ENCODE measurements around the gene PPM1A. TPM values are rescaled to one million over a fixed set of nuclear protein-coding genes. Genes with fewer than 3 reads are reported as not detected.

Gene PPM1A
- total RNA-seq, 1 donor: 22.5 TPM

- no peak for DNase-seq (ENCODE audit: low read depth)
- no peak overlapping the region for H3K4me3 ChIP-seq (ENCODE audit: low read depth, low read length)
- TF ChIP-seq CTCF (IDR thresholded peaks at IDR 0.05; ENCODE audit: insufficient read depth, low read depth, low read length): no peak
Observed at GRCh38 chr14:60332046-60332399, 83.0 kb downstream of the PPM1A start.

GRCh38 chr14:60332869-60333268 is 83.8 kb downstream of the PPM1A start:
- no peak overlapping the region for H3K4me3 ChIP-seq (ENCODE audit: low read depth, low read length)
- DNase-seq (ENCODE audit: low read depth): no peak
- no peak for TF ChIP-seq CTCF (IDR thresholded peaks at IDR 0.05; ENCODE audit: insufficient read depth, low read depth, low read length)

- no peak for TF ChIP-seq CTCF (IDR thresholded peaks at IDR 0.05; ENCODE audit: insufficient read depth, low read depth, low read length)
- DNase-seq (ENCODE audit: low read depth): no peak
- no peak overlapping the region for H3K4me3 ChIP-seq (ENCODE audit: low read depth, low read length)
Observed at GRCh38 chr14:60339571-60339970, 90.5 kb downstream of the PPM1A start.

- TF ChIP-seq CTCF (IDR thresholded peaks at IDR 0.05; ENCODE audit: insufficient read depth, low read depth, low read length): no peak
- H3K4me3 ChIP-seq (ENCODE audit: low read depth, low read length): no peak overlapping the region
Observed at GRCh38 chr14:60343571-60344071, 94.6 kb downstream of the PPM1A start.

GRCh38 chr14:60344751-60345150 is 95.7 kb downstream of the PPM1A start:
- DNase-seq (ENCODE audit: low read depth): no peak
- H3K4me3 ChIP-seq (ENCODE audit: low read depth, low read length): no peak overlapping the region
- TF ChIP-seq CTCF (IDR thresholded peaks at IDR 0.05; ENCODE audit: insufficient read depth, low read depth, low read length): no peak

More at GRCh38 chr14:60343571-60344071, 94.6 kb downstream of the PPM1A start:
- DNase-seq (ENCODE audit: low read depth): no peak

- no peak for DNase-seq (ENCODE audit: low read depth)
- no peak overlapping the region for H3K4me3 ChIP-seq (ENCODE audit: low read depth, low read length)
- no peak for TF ChIP-seq CTCF (IDR thresholded peaks at IDR 0.05; ENCODE audit: insufficient read depth, low read depth, low read length)
Observed at GRCh38 chr14:60346706-60347105, 97.7 kb downstream of the PPM1A start.

GRCh38 chr14:60348211-60348610 is 99.2 kb downstream of the PPM1A start:
- no peak overlapping the region for H3K4me3 ChIP-seq (ENCODE audit: low read depth, low read length)
- no peak for DNase-seq (ENCODE audit: low read depth)
- no peak for TF ChIP-seq CTCF (IDR thresholded peaks at IDR 0.05; ENCODE audit: insufficient read depth, low read depth, low read length)

Data from fibroblast of villous mesenchyme (primary cell).